Neural cell (in vitro differentiated cells): ENCODE measurements around the gene ITGA5. TPM values are rescaled to one million over a fixed set of nuclear protein-coding genes. Genes with fewer than 3 reads are reported as not detected.

Source experiments
- H2AFZ ChIP-seq: fragments of 200-600, 300-800 bp; sonication (generic), shearing (Covaris generic); 2 replicates; pipeline ENCODE4 v1.6.0; 2014; ENCODE audit warnings: low read depth, mild to moderate bottlenecking, antibody characterized with exemption, low read length, moderate library complexity
- H3F3A ChIP-seq: fragments of 200-600 bp; shearing (Covaris generic); 2 replicates; pipeline ENCODE4 v1.6.1; 2016; ENCODE audit warnings: mild to moderate bottlenecking, moderate library complexity, mixed read lengths, antibody characterized with exemption, low read length; ENCODE audit not compliant: insufficient read depth, poor library complexity, severe bottlenecking
- H3K27ac ChIP-seq: fragments of 200-600, 300-800 bp; sonication (generic), shearing (Covaris generic); 2 replicates; pipeline ENCODE4 v1.5.1; 2014; ENCODE audit warnings: mild to moderate bottlenecking, low read length, moderate library complexity
- H3K27me3 ChIP-seq: fragments of 300-800, 200-600 bp; sonication (generic), shearing (Covaris generic); 2 replicates; pipeline ENCODE4 v1.6.0; 2014; ENCODE audit warnings: mild to moderate bottlenecking, low read depth, low read length, moderate library complexity; ENCODE audit not compliant: insufficient read depth
- H3K36me3 ChIP-seq: fragments of 300-800, 200-600 bp; sonication (generic), shearing (Covaris generic); 2 replicates; pipeline ENCODE4 v1.5.1; 2014; ENCODE audit warnings: mild to moderate bottlenecking, antibody characterized with exemption, low read length, moderate library complexity; ENCODE audit not compliant: insufficient read depth
- H3K4me2 ChIP-seq: fragments of 300-800, 200-600 bp; sonication (generic), shearing (Covaris generic); 2 replicates; pipeline ENCODE4 v1.6.0; 2014; ENCODE audit warnings: mild to moderate bottlenecking, low read length
- H3K4me3 ChIP-seq: fragments of 300-800, 200-600 bp; sonication (generic), shearing (Covaris generic); 2 replicates; pipeline ENCODE4 v1.5.1; 2014; ENCODE audit warnings: mild to moderate bottlenecking, low read length, moderate library complexity
- H3K79me2 ChIP-seq: fragments of 200-600 bp; shearing (Covaris generic); replicated peaks from 2 replicates; pipeline ENCODE4 v1.6.0; 2014; ENCODE audit warnings: mild to moderate bottlenecking, low read length, moderate library complexity; ENCODE audit not compliant: insufficient read depth
- H3K9ac ChIP-seq: fragments of 300-800, 200-600 bp; sonication (generic), shearing (Covaris generic); 2 replicates; pipeline ENCODE4 v1.6.1; 2016; ENCODE audit warnings: mild to moderate bottlenecking, low read length, mixed read lengths
- H3K9me2 ChIP-seq: fragments of 200-600 bp; shearing (Covaris generic); 2 replicates; pipeline ENCODE4 v1.6.1; 2016; ENCODE audit warnings: mild to moderate bottlenecking, low read length, mixed read lengths; ENCODE audit not compliant: insufficient read depth
- H3K9me3 ChIP-seq: fragments of 200-600, 300-800 bp; sonication (generic), shearing (Covaris generic); 2 replicates; pipeline ENCODE4 v1.6.1; 2016; ENCODE audit warnings: mild to moderate bottlenecking, mixed run types, low read length, moderate library complexity, mixed read lengths
- H4K20me1 ChIP-seq: fragments of 200-600 bp; shearing (Covaris generic); 2 replicates; pipeline ENCODE4 v1.6.1; 2016; ENCODE audit warnings: mild to moderate bottlenecking, mixed run types; ENCODE audit not compliant: insufficient read depth
- EP300 ChIP-seq: fragments of 450-650 bp; conservative IDR thresholded peaks from 2 replicates; pipeline ENCODE4 v1.6.1; 2014; ENCODE audit warnings: antibody characterized with exemption, mild to moderate bottlenecking, moderate library complexity; ENCODE audit not compliant: poor library complexity, severe bottlenecking
- EZH2 ChIP-seq: fragments of 200-600, 300-800 bp; shearing (Covaris generic), sonication (generic); IDR thresholded peaks from 2 replicates; pipeline ENCODE4 v1.6.1; 2014; ENCODE audit warnings: antibody characterized with exemption, low read length, borderline replicate concordance, mild to moderate bottlenecking; ENCODE audit not compliant: insufficient read depth, poor library complexity, severe bottlenecking
- MXI1 ChIP-seq: fragments of 450-650 bp; conservative IDR thresholded peaks from 2 replicates; pipeline ENCODE4 v1.6.1; 2014; ENCODE audit warnings: antibody characterized with exemption, mild to moderate bottlenecking; ENCODE audit not compliant: poor library complexity, severe bottlenecking
- POLR2AphosphoS5 ChIP-seq: IDR thresholded peaks from 2 replicates; pipeline ENCODE4 v1.6.1; 2012
- RAD21 ChIP-seq: fragments of 450-650 bp; conservative IDR thresholded peaks from 2 replicates; pipeline ENCODE4 v1.6.1; 2014; ENCODE audit warnings: antibody characterized with exemption, mild to moderate bottlenecking, moderate library complexity
- SMC3 ChIP-seq: fragments of 450-650 bp; conservative IDR thresholded peaks from 2 replicates; pipeline ENCODE4 v1.6.1; 2014; ENCODE audit warnings: antibody characterized with exemption, mild to moderate bottlenecking, moderate library complexity; ENCODE audit not compliant: poor library complexity
- TAF1 ChIP-seq: IDR thresholded peaks from 2 replicates; pipeline ENCODE4 v1.6.1; 2012; ENCODE audit warnings: low read depth
- polyA plus RNA-seq: library from polyadenylated mRNA; depleted of rRNA; stranded (reverse); fragments of >200 nt; gene quantifications from 2 replicates; pipeline ENCODE4 v1.2.3, GENCODE V29; 2014
- TF ChIP-seq, protein P1 (sequence below): fragments of 450-650 bp; IDR thresholded peaks from 2 replicates; pipeline ENCODE4 v1.5.1; 2014; ENCODE audit warnings: antibody characterized with exemption, mild to moderate bottlenecking, moderate library complexity; ENCODE audit not compliant: poor library complexity, severe bottlenecking
- TF ChIP-seq, protein P2 (sequence below): IDR thresholded peaks from 2 replicates; pipeline ENCODE4 v1.6.1; 2012; ENCODE audit warnings: borderline replicate concordance

ITGA5 gene
- polyA plus RNA-seq, 1 donor from 2014 or later, result not detected

- H3K79me2 ChIP-seq, result no peaks in the 10 kb centered on the region
- H3K9me3 ChIP-seq, result no peaks in the 10 kb centered on the region
- no peaks in the 10 kb centered on the region for H3K9me2 ChIP-seq
- no peak for TF ChIP-seq TAF1
- TF ChIP-seq, protein P1, sequence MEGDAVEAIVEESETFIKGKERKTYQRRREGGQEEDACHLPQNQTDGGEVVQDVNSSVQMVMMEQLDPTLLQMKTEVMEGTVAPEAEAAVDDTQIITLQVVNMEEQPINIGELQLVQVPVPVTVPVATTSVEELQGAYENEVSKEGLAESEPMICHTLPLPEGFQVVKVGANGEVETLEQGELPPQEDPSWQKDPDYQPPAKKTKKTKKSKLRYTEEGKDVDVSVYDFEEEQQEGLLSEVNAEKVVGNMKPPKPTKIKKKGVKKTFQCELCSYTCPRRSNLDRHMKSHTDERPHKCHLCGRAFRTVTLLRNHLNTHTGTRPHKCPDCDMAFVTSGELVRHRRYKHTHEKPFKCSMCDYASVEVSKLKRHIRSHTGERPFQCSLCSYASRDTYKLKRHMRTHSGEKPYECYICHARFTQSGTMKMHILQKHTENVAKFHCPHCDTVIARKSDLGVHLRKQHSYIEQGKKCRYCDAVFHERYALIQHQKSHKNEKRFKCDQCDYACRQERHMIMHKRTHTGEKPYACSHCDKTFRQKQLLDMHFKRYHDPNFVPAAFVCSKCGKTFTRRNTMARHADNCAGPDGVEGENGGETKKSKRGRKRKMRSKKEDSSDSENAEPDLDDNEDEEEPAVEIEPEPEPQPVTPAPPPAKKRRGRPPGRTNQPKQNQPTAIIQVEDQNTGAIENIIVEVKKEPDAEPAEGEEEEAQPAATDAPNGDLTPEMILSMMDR, result no peak
- H4K20me1 ChIP-seq, result no peaks in the 10 kb centered on the region
- no peak overlapping the region for H3K4me3 ChIP-seq
- no peak overlapping the region for H3K4me2 ChIP-seq
- no peaks in the 10 kb centered on the region for H3F3A ChIP-seq
- no peaks in the 10 kb centered on the region for H3K36me3 ChIP-seq
- H3K9ac ChIP-seq, result no peak overlapping the region
- H2AFZ ChIP-seq, result no peak overlapping the region
- H3K27me3 ChIP-seq, result peaks cover 13% of the 10 kb centered on the region
- no peak overlapping the region for H3K27ac ChIP-seq
Observed at GRCh38 chr12:54424224-54424623, 5.2 kb upstream of the ITGA5 start.

DNA sequence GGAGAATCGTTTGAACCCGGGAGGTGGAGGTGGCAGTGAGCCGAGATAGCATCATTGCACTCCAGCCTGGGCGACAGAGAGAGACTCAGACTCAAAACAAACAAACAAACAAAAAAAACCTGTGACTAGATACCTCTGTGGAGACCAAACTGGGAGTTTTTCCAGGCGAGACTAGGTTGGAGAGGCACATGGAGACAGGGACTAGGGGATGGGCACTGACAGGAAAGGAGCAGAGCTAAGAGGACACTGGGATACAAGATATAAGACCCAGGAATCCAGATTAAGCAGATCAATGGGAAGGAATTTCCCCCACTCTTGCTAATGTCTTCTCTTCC, 4.7 kb upstream of the ITGA5 start:
- H3K27ac ChIP-seq, result no peak overlapping the region
- H3K79me2 ChIP-seq, result no peaks in the 10 kb centered on the region
- H4K20me1 ChIP-seq, result no peaks in the 10 kb centered on the region
- no peak overlapping the region for H2AFZ ChIP-seq
- peaks cover 17% of the 10 kb centered on the region for H3K27me3 ChIP-seq
- no peaks in the 10 kb centered on the region for H3F3A ChIP-seq
- TF ChIP-seq, protein P1, result no peak
- TF ChIP-seq MXI1, result no peak
- TF ChIP-seq, protein P2, sequence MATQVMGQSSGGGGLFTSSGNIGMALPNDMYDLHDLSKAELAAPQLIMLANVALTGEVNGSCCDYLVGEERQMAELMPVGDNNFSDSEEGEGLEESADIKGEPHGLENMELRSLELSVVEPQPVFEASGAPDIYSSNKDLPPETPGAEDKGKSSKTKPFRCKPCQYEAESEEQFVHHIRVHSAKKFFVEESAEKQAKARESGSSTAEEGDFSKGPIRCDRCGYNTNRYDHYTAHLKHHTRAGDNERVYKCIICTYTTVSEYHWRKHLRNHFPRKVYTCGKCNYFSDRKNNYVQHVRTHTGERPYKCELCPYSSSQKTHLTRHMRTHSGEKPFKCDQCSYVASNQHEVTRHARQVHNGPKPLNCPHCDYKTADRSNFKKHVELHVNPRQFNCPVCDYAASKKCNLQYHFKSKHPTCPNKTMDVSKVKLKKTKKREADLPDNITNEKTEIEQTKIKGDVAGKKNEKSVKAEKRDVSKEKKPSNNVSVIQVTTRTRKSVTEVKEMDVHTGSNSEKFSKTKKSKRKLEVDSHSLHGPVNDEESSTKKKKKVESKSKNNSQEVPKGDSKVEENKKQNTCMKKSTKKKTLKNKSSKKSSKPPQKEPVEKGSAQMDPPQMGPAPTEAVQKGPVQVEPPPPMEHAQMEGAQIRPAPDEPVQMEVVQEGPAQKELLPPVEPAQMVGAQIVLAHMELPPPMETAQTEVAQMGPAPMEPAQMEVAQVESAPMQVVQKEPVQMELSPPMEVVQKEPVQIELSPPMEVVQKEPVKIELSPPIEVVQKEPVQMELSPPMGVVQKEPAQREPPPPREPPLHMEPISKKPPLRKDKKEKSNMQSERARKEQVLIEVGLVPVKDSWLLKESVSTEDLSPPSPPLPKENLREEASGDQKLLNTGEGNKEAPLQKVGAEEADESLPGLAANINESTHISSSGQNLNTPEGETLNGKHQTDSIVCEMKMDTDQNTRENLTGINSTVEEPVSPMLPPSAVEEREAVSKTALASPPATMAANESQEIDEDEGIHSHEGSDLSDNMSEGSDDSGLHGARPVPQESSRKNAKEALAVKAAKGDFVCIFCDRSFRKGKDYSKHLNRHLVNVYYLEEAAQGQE, result no peak
- TF ChIP-seq EZH2, result no peak
- no peak for TF ChIP-seq EP300
- TF ChIP-seq SMC3, result no peak
- no peak for TF ChIP-seq POLR2AphosphoS5
- no peak for TF ChIP-seq TAF1
- TF ChIP-seq RAD21, result no peak
- no peaks in the 10 kb centered on the region for H3K36me3 ChIP-seq
- no peak overlapping the region for H3K4me3 ChIP-seq
- no peaks in the 10 kb centered on the region for H3K9me3 ChIP-seq
- no peak overlapping the region for H3K9ac ChIP-seq
- H3K9me2 ChIP-seq, result no peaks in the 10 kb centered on the region
- no peak overlapping the region for H3K4me2 ChIP-seq
